HCT116 (cell line): ENCODE measurements around the gene CALR3. TPM values are rescaled to one million over a fixed set of nuclear protein-coding genes. Genes with fewer than 3 reads are reported as not detected.

Source experiments
- ATAC-seq: fragments of 200-7000 bp; cut with Tn5 transposase; 2 replicates; pipeline ENCODE4 v1.9.1; 2020; ENCODE audit warnings: mild to moderate bottlenecking, moderate library complexity
- BruUV-seq: library from RNA; stranded (reverse); fragments of 400-500 nt; replicated peaks from 2 replicates; lab custom pipeline; 2021; lab: Mats Ljungman, UMichigan
- CTCF ChIA-PET: fragments of 300-600 bp; sonication (Branson Sonifier 250); formaldehyde crosslinking; loops from one replicate; lab custom pipeline; 2021; ENCODE audit warnings: antibody characterized with exemption; lab: Charles Lee
- POLR2A ChIA-PET: fragments of 300-600, 350-600 bp; sonication (Branson Sonifier 250); formaldehyde crosslinking; loops from one replicate; lab custom pipeline; 2021; ENCODE audit warnings: antibody characterized with exemption; lab: Charles Lee
- RAD21 ChIA-PET, 2 experiments: fragments of 300-600 bp; sonication (Branson Sonifier 250); formaldehyde crosslinking; loops; one replicate each; lab custom pipeline; 2023; ENCODE audit warnings: low total read pairs in 2 of 2; ENCODE audit not compliant: uncharacterized antibody in 2 of 2, unreplicated experiment in 2 of 2, low non-redundant PET in 1 of 2; lab: Charles Lee
- DNase-seq: peaks from one replicate; pipeline ENCODE4 v3.0.0-alpha.2; 2010; ENCODE audit warnings: low read depth, low spot score
- H2AFZ ChIP-seq: fragments of 200-600 bp; shearing (Covaris generic), sonication (generic); 2 replicates; pipeline ENCODE4 v1.6.1; 2017; ENCODE audit warnings: low read depth, mixed run types, mixed read lengths, antibody characterized with exemption, low read length; ENCODE audit not compliant: poor library complexity, severe bottlenecking
- H3K27ac ChIP-seq: 2 replicates; pipeline ENCODE4 v1.5.1; 2012; ENCODE audit warnings: low read depth, low read length
- H3K27me3 ChIP-seq: fragments of 200-600 bp; sonication (generic); 2 replicates; pipeline ENCODE4 v1.6.1; 2016; ENCODE audit warnings: mixed run types, low read length, mixed read lengths; ENCODE audit not compliant: insufficient read depth
- H3K36me3 ChIP-seq, 2 experiments: fragments of 200-500 bp in 1 of 2; fragments of 200-600 bp in 1 of 2; sonication (Bioruptor generic) in 1 of 2; sonication (generic) in 1 of 2; 2 replicates each; pipeline versions ENCODE4 v1.5.1 to v1.6.1; 2014 to 2016; ENCODE audit warnings: low read length in 2 of 2, inconsistent platforms in 1 of 2, mixed read lengths in 1 of 2, mixed run types in 1 of 2; ENCODE audit not compliant: insufficient read depth in 2 of 2, control insufficient read depth in 1 of 2
- H3K4me1 ChIP-seq, 2 experiments: fragments of 200-600 bp in 1 of 2; sonication (generic) in 1 of 2; 2 replicates each; pipeline versions ENCODE4 v1.5.1 to v1.6.1; 2012 to 2017; ENCODE audit warnings: low read length in 2 of 2, inconsistent platforms in 1 of 2, mild to moderate bottlenecking in 1 of 2, mixed read lengths in 1 of 2, mixed run types in 1 of 2, moderate library complexity in 1 of 2; ENCODE audit not compliant: insufficient read depth in 2 of 2, control insufficient read depth in 1 of 2
- H3K4me2 ChIP-seq: fragments of 200-600 bp; sonication (generic); 2 replicates; pipeline ENCODE4 v1.6.1; 2017; ENCODE audit warnings: mixed run types, low read length, mixed read lengths
- H3K4me3 ChIP-seq, 2 experiments: fragments of 200-600 bp in 1 of 2; sonication (generic) in 1 of 2; replicated peaks in 1 of 2; 2 replicates each; pipeline ENCODE4 v1.5.1; 2011 to 2016; ENCODE audit warnings: low read length in 2 of 2, control low read depth in 1 of 2, low read depth in 1 of 2, mild to moderate bottlenecking in 1 of 2, mixed read lengths in 1 of 2, mixed run types in 1 of 2
- H3K79me2 ChIP-seq: fragments of 200-600 bp; sonication (generic); 2 replicates; pipeline ENCODE4 v1.6.1; 2017; ENCODE audit warnings: mild to moderate bottlenecking, mixed run types, low read length, moderate library complexity, mixed read lengths; ENCODE audit not compliant: insufficient read depth
- H3K9ac ChIP-seq: fragments of 200-600 bp; sonication (generic); 2 replicates; pipeline ENCODE4 v1.6.1; 2016; ENCODE audit warnings: low read length, mixed read lengths
- H3K9me2 ChIP-seq: fragments of 200-600 bp; sonication (generic), shearing (Covaris generic); 2 replicates; pipeline ENCODE4 v1.6.1; 2017; ENCODE audit warnings: mixed run types, mild to moderate bottlenecking, moderate library complexity; ENCODE audit not compliant: insufficient read depth
- H3K9me3 ChIP-seq, 2 experiments: fragments of 200-500 bp in 1 of 2; fragments of 200-600 bp in 1 of 2; sonication (Bioruptor generic) in 1 of 2; sonication (generic) in 1 of 2; 2 replicates each; pipeline ENCODE4 v1.6.1; 2014 to 2017; ENCODE audit warnings: low read length in 2 of 2, mixed read lengths in 2 of 2, inconsistent platforms in 1 of 2, low read depth in 1 of 2, mild to moderate bottlenecking in 1 of 2, mixed run types in 1 of 2, moderate library complexity in 1 of 2; ENCODE audit not compliant: control insufficient read depth in 1 of 2, insufficient read depth in 1 of 2
- H4K20me1 ChIP-seq: fragments of 200-600 bp; sonication (generic), shearing (Covaris generic); 2 replicates; pipeline ENCODE4 v1.6.1; 2017; ENCODE audit warnings: mixed run types, mild to moderate bottlenecking, moderate library complexity; ENCODE audit not compliant: insufficient read depth
- ATF3 ChIP-seq: IDR thresholded peaks from 2 replicates; pipeline ENCODE4 v1.6.1; 2012
- CBX3 ChIP-seq: IDR thresholded peaks from 2 replicates; pipeline ENCODE4 v1.6.1; 2012; ENCODE audit warnings: low read depth
- CEBPB ChIP-seq: IDR thresholded peaks from 2 replicates; pipeline ENCODE4 v1.6.1; 2012; ENCODE audit warnings: low read depth
- EGR1 ChIP-seq: IDR thresholded peaks from 2 replicates; pipeline ENCODE4 v1.6.1; 2012; ENCODE audit warnings: low read depth
- ELF1 ChIP-seq: IDR thresholded peaks from 2 replicates; pipeline ENCODE4 v1.6.1; 2012; ENCODE audit warnings: low read depth, borderline replicate concordance
- EZH2 ChIP-seq: fragments of 200-600 bp; sonication (generic); IDR thresholded peaks from 2 replicates; pipeline ENCODE4 v1.6.1; 2017; ENCODE audit warnings: antibody characterized with exemption, mixed run types
- EZH2phosphoT487 ChIP-seq: fragments of 200-600 bp; IDR thresholded peaks from 2 replicates; pipeline ENCODE4 v1.6.1; 2018; ENCODE audit warnings: antibody characterized with exemption, borderline replicate concordance
- JUND ChIP-seq: IDR thresholded peaks from 2 replicates; pipeline ENCODE4 v1.6.1; 2012
- POLR2A ChIP-seq: IDR thresholded peaks from 2 replicates; pipeline ENCODE4 v1.7.0; 2011; ENCODE audit warnings: borderline replicate concordance; ENCODE audit not compliant: insufficient read depth, insufficient read length; ENCODE audit errors: extremely low read depth
- RAD21 ChIP-seq: IDR thresholded peaks from 2 replicates; pipeline ENCODE4 v1.6.1; 2012; ENCODE audit warnings: low read depth, mild to moderate bottlenecking
- SIN3A ChIP-seq: IDR thresholded peaks from 2 replicates; pipeline ENCODE4 v1.6.1; 2012; ENCODE audit warnings: low read depth
- YY1 ChIP-seq: IDR thresholded peaks from 2 replicates; pipeline ENCODE4 v1.6.1; 2011; ENCODE audit warnings: low read length, low read depth, moderate library complexity, mild to moderate bottlenecking; ENCODE audit not compliant: insufficient replicate concordance; ENCODE audit errors: extremely low read depth
- ZFX ChIP-seq: fragments of 450-650 bp; IDR thresholded peaks from 2 replicates; pipeline ENCODE4 v1.6.1; 2017
- intact Hi-C: fragments of 100-400 bp; cut with micrococcal nuclease; formaldehyde crosslinking; loops from 2 replicates; pipeline ENCODE4 v1.10.0; 2022
- total RNA-seq: library from RNA; stranded (reverse); gene quantifications from one replicate; pipeline ENCODE4 v1.2.1, GENCODE V29; 2021; ENCODE audit not compliant: unreplicated experiment
- TF ChIP-seq, protein P1 (sequence below), 3 experiments: fragments of 200-600 bp in 1 of 3; sonication (generic) in 1 of 3; IDR thresholded peaks in 2 of 3; conservative IDR thresholded peaks in 1 of 3; 2 replicates each; pipeline ENCODE4 v1.5.1; 2012 to 2017; ENCODE audit warnings: low read depth in 2 of 3, low read length in 2 of 3, antibody characterized with exemption in 1 of 3, borderline replicate concordance in 1 of 3, control low read depth in 1 of 3, mild to moderate bottlenecking in 1 of 3, mixed read lengths in 1 of 3, mixed run types in 1 of 3, moderate library complexity in 1 of 3; ENCODE audit not compliant: insufficient read depth in 1 of 3
- TF ChIP-seq, protein P2 (sequence below): IDR thresholded peaks from 2 replicates; pipeline ENCODE4 v1.6.1; 2012
- TF ChIP-seq, protein P3 (sequence below): IDR thresholded peaks from 2 replicates; pipeline ENCODE4 v1.6.1; 2012; ENCODE audit warnings: low read depth

The CALR3 gene
- total RNA-seq, 1 experiment from 2014 or later = not detected

GRCh38 chr19:16457954-16458331 lies 38.0 kb downstream of the CALR3 start:
- H3K9me3 ChIP-seq = no peaks in the 10 kb centered on the region
- H3K9me2 ChIP-seq = no peaks in the 10 kb centered on the region
- no peaks in the 10 kb centered on the region for H3K36me3 ChIP-seq
- no peak overlapping the region for H3K4me2 ChIP-seq
- DNase-seq (no peak), ATAC-seq (no peak)
- no peaks in the 10 kb centered on the region for H4K20me1 ChIP-seq
- peaks cover 86% of the 10 kb centered on the region for H3K79me2 ChIP-seq
- intact Hi-C loops = no loop called here
- no peak overlapping the region for H2AFZ ChIP-seq
- no TSS peak for BruUV-seq
- ChIA-PET CTCF (no interaction called here), RAD21 (no interaction called here), POLR2A (no interaction called here)
- H3K4me3 ChIP-seq = no peak overlapping the region
- no peak overlapping the region for H3K9ac ChIP-seq
- peaks cover 16 to 34% of the 10 kb centered on the region in 2 experiments for H3K4me1 ChIP-seq
- H3K27me3 ChIP-seq = no peaks in the 10 kb centered on the region
- H3K27ac ChIP-seq = no peak overlapping the region
- no peak for TF ChIP-seq CBX3
- no peak for TF ChIP-seq JUND
- TF ChIP-seq, protein P1, sequence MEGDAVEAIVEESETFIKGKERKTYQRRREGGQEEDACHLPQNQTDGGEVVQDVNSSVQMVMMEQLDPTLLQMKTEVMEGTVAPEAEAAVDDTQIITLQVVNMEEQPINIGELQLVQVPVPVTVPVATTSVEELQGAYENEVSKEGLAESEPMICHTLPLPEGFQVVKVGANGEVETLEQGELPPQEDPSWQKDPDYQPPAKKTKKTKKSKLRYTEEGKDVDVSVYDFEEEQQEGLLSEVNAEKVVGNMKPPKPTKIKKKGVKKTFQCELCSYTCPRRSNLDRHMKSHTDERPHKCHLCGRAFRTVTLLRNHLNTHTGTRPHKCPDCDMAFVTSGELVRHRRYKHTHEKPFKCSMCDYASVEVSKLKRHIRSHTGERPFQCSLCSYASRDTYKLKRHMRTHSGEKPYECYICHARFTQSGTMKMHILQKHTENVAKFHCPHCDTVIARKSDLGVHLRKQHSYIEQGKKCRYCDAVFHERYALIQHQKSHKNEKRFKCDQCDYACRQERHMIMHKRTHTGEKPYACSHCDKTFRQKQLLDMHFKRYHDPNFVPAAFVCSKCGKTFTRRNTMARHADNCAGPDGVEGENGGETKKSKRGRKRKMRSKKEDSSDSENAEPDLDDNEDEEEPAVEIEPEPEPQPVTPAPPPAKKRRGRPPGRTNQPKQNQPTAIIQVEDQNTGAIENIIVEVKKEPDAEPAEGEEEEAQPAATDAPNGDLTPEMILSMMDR (IDR thresholded peaks at IDR 0.05 in 2 of 3, conservative IDR thresholded peaks at IDR 0.05 in 1 of 3; ENCODE audit: borderline replicate concordance in 1 of 3, insufficient read depth in 1 of 3, low read depth in 2 of 3, low read length in 2 of 3) = no peak
- TF ChIP-seq RAD21 = no peak
- TF ChIP-seq, protein P2, sequence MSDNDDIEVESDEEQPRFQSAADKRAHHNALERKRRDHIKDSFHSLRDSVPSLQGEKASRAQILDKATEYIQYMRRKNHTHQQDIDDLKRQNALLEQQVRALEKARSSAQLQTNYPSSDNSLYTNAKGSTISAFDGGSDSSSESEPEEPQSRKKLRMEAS = no peak
- no peak for TF ChIP-seq YY1
- TF ChIP-seq ELF1 = no peak
- no peak for TF ChIP-seq SIN3A
- no peak for TF ChIP-seq EZH2
- no peak for TF ChIP-seq EGR1
- TF ChIP-seq, protein P3, sequence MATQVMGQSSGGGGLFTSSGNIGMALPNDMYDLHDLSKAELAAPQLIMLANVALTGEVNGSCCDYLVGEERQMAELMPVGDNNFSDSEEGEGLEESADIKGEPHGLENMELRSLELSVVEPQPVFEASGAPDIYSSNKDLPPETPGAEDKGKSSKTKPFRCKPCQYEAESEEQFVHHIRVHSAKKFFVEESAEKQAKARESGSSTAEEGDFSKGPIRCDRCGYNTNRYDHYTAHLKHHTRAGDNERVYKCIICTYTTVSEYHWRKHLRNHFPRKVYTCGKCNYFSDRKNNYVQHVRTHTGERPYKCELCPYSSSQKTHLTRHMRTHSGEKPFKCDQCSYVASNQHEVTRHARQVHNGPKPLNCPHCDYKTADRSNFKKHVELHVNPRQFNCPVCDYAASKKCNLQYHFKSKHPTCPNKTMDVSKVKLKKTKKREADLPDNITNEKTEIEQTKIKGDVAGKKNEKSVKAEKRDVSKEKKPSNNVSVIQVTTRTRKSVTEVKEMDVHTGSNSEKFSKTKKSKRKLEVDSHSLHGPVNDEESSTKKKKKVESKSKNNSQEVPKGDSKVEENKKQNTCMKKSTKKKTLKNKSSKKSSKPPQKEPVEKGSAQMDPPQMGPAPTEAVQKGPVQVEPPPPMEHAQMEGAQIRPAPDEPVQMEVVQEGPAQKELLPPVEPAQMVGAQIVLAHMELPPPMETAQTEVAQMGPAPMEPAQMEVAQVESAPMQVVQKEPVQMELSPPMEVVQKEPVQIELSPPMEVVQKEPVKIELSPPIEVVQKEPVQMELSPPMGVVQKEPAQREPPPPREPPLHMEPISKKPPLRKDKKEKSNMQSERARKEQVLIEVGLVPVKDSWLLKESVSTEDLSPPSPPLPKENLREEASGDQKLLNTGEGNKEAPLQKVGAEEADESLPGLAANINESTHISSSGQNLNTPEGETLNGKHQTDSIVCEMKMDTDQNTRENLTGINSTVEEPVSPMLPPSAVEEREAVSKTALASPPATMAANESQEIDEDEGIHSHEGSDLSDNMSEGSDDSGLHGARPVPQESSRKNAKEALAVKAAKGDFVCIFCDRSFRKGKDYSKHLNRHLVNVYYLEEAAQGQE = no peak
- no peak for TF ChIP-seq ZFX
- no peak for TF ChIP-seq EZH2phosphoT487
- TF ChIP-seq POLR2A = no peak
- TF ChIP-seq ATF3 = no peak
- TF ChIP-seq CEBPB = no peak
